HEK293 (cell line): Measurements from ENCODE around the gene CDK9.

ENCODE experiments used
- CTCF ChIA-PET: fragments of 350-600 bp; formaldehyde crosslinking; extraction: SDS; loops from one replicate; lab custom pipeline; 2021; ENCODE audit warnings: antibody characterized with exemption; lab: Yijun Ruan, JAX
- POLR2A ChIA-PET: fragments of 300-600 bp; formaldehyde crosslinking; extraction: SDS; loops from one replicate; lab custom pipeline; 2020; ENCODE audit warnings: antibody characterized with exemption, inconsistent platforms; lab: Yijun Ruan, JAX
- H3K27ac ChIP-seq: fragments of 200-500 bp; sonication (Bioruptor generic); 2 replicates; pipeline ENCODE4 v1.5.1; 2014; ENCODE audit warnings: low read depth, low read length, control low read depth, inconsistent platforms; ENCODE audit errors: extremely low read depth
- H3K36me3 ChIP-seq, 2 experiments: fragments of 200-500 bp in 1 of 2; sonication (Bioruptor generic) in 1 of 2; 1 replicate in 1 of 2; 2 replicates in 1 of 2; pipeline ENCODE4 v1.5.1; 2014 to 2017; ENCODE audit warnings: inconsistent platforms in 2 of 2, low read length in 2 of 2; ENCODE audit not compliant: control insufficient read depth in 2 of 2, insufficient read depth in 1 of 2
- H3K4me1 ChIP-seq: fragments of 200-500 bp; sonication (Bioruptor generic); 2 replicates; pipeline ENCODE4 v1.5.1; 2014; ENCODE audit warnings: mild to moderate bottlenecking, low read length, inconsistent platforms; ENCODE audit not compliant: control insufficient read depth, insufficient read depth
- H3K4me3 ChIP-seq: 2 replicates; pipeline ENCODE4 v1.5.1; 2011; ENCODE audit warnings: low read depth, mild to moderate bottlenecking, control low read depth, low read length, moderate library complexity
- H3K9me3 ChIP-seq: fragments of 200-500 bp; sonication (Bioruptor generic); 2 replicates; pipeline ENCODE4 v1.5.1; 2014; ENCODE audit warnings: low read depth, low read length, inconsistent platforms; ENCODE audit not compliant: control insufficient read depth, insufficient read depth
- CTCF ChIP-seq: fragments of 450-650 bp; formaldehyde crosslinking; IDR thresholded peaks from 2 replicates; pipeline ENCODE4 v1.5.1; 2016; ENCODE audit warnings: missing biosample characterization, missing genetic modification characterization
- GLI2 ChIP-seq: fragments of 450-650 bp; formaldehyde crosslinking; IDR thresholded peaks from 2 replicates; pipeline ENCODE4; 2017; ENCODE audit warnings: missing biosample characterization, missing genetic modification characterization, low read depth, borderline replicate concordance
- KLF7 ChIP-seq: fragments of 450-650 bp; formaldehyde crosslinking; IDR thresholded peaks from 2 replicates; pipeline ENCODE4 v1.5.1; 2016; ENCODE audit warnings: missing biosample characterization, missing genetic modification characterization, borderline replicate concordance
- PRDM4 ChIP-seq: fragments of 450-650 bp; formaldehyde crosslinking; IDR thresholded peaks from 2 replicates; pipeline ENCODE4 v1.5.1; 2017; ENCODE audit warnings: missing biosample characterization, missing genetic modification characterization
- REST ChIP-seq: fragments of 450-650 bp; formaldehyde crosslinking; IDR thresholded peaks from 2 replicates; pipeline ENCODE4 v1.5.1; 2016; ENCODE audit warnings: missing biosample characterization, missing genetic modification characterization
- SCRT2 ChIP-seq: fragments of 450-650 bp; formaldehyde crosslinking; IDR thresholded peaks from 2 replicates; pipeline ENCODE4 v1.5.1; 2016; ENCODE audit warnings: missing biosample characterization, missing genetic modification characterization
- SP3 ChIP-seq: fragments of 450-650 bp; formaldehyde crosslinking; IDR thresholded peaks from 2 replicates; pipeline ENCODE4 v1.5.1; 2016; ENCODE audit warnings: missing biosample characterization, missing genetic modification characterization
- SP7 ChIP-seq: fragments of 450-650 bp; formaldehyde crosslinking; IDR thresholded peaks from 2 replicates; pipeline ENCODE4 v1.5.1; 2016; ENCODE audit warnings: missing biosample characterization, missing genetic modification characterization
- ZBTB8A ChIP-seq: fragments of 450-650 bp; formaldehyde crosslinking; IDR thresholded peaks from 2 replicates; pipeline ENCODE4 v1.5.1; 2016; ENCODE audit warnings: missing biosample characterization, missing genetic modification characterization
- ZNF146 ChIP-seq: fragments of 450-650 bp; formaldehyde crosslinking; IDR thresholded peaks from 2 replicates; pipeline ENCODE4 v1.5.1; 2016; ENCODE audit warnings: missing biosample characterization, missing genetic modification characterization
- ZNF169 ChIP-seq: fragments of 450-650 bp; formaldehyde crosslinking; IDR thresholded peaks from 2 replicates; pipeline ENCODE4 v1.5.1; 2016; ENCODE audit warnings: missing biosample characterization, missing genetic modification characterization
- ZNF214 ChIP-seq: fragments of 450-650 bp; formaldehyde crosslinking; IDR thresholded peaks from 2 replicates; pipeline ENCODE4 v1.5.1; 2017; ENCODE audit warnings: missing biosample characterization, mild to moderate bottlenecking, missing genetic modification characterization, borderline replicate concordance
- ZNF292 ChIP-seq: fragments of 450-650 bp; formaldehyde crosslinking; IDR thresholded peaks from 2 replicates; pipeline ENCODE4 v1.5.1; 2016; ENCODE audit warnings: low read depth, missing biosample characterization, missing genetic modification characterization, borderline replicate concordance
- ZNF530 ChIP-seq: fragments of 450-650 bp; formaldehyde crosslinking; IDR thresholded peaks from 2 replicates; pipeline ENCODE4 v1.5.1; 2016; ENCODE audit warnings: low read depth, missing biosample characterization, missing genetic modification characterization
- ZNF548 ChIP-seq: fragments of 450-650 bp; formaldehyde crosslinking; IDR thresholded peaks from 2 replicates; pipeline ENCODE4 v1.5.1; 2016; ENCODE audit warnings: missing biosample characterization, missing genetic modification characterization
- ZNF558 ChIP-seq: fragments of 450-650 bp; formaldehyde crosslinking; IDR thresholded peaks from 2 replicates; pipeline ENCODE4 v1.5.1; 2016; ENCODE audit warnings: missing biosample characterization, missing genetic modification characterization
- ZNF629 ChIP-seq: fragments of 450-650 bp; formaldehyde crosslinking; IDR thresholded peaks from 2 replicates; pipeline ENCODE4 v1.5.1; 2017; ENCODE audit warnings: missing biosample characterization, missing genetic modification characterization
- ZNF658 ChIP-seq: fragments of 450-650 bp; formaldehyde crosslinking; IDR thresholded peaks from 2 replicates; pipeline ENCODE4; 2016; ENCODE audit warnings: missing biosample characterization, missing genetic modification characterization
- ZNF664 ChIP-seq: fragments of 450-650 bp; formaldehyde crosslinking; IDR thresholded peaks from 2 replicates; pipeline ENCODE4 v1.5.1; 2016; ENCODE audit warnings: missing biosample characterization, missing genetic modification characterization
- ZNF670 ChIP-seq: fragments of 450-650 bp; formaldehyde crosslinking; IDR thresholded peaks from 2 replicates; pipeline ENCODE4 v1.5.1; 2016; ENCODE audit warnings: missing biosample characterization, missing genetic modification characterization, low read depth

CDK9 gene

GRCh38 chr9:127781806-127782205 is 4.0 kb upstream of the CDK9 start:
- H3K4me1 ChIP-seq, result no peaks in the 10 kb centered on the region
- peaks cover 0 to 2% of the 10 kb centered on the region in 2 experiments; a peak in 1 of 3 replicates for H3K36me3 ChIP-seq
- no peak overlapping the region for H3K27ac ChIP-seq
- no peak overlapping the region for H3K4me3 ChIP-seq
- no peaks in the 10 kb centered on the region for H3K9me3 ChIP-seq
- ChIA-PET POLR2A (interaction anchor here (0.7 kb wide), 1 partner anchor 10 kb away, joined by 3 read pairs; no protein-coding TSS in a partner anchor), CTCF (interaction anchor here (0.9 to 3.1 kb wide), 2 partner anchors 41 to 47 kb away, joined by 3 to 11 read pairs; partner anchors contain the start of gene TOR2A)
- TF ChIP-seq KLF7 (tag by site-specific recombination) (no peak), SP7 (tag by site-specific recombination) (no peak), ZNF214 (tag by site-specific recombination) (no peak), ZNF292 (tag by site-specific recombination) (no peak), SP3 (tag by site-specific recombination) (no peak), SCRT2 (no peak), ZNF548 (tag by site-specific recombination) (no peak), ZNF530 (tag by site-specific recombination) (no peak), CTCF (no peak), ZNF558 (no peak), REST (no peak), ZNF629 (tag by site-specific recombination) (no peak), ZBTB8A (tag by site-specific recombination) (no peak), ZNF658 (tag by site-specific recombination) (no peak), ZNF670 (tag by site-specific recombination) (no peak), ZNF146 (tag by site-specific recombination) (no peak), PRDM4 (tag by site-specific recombination) (no peak), GLI2 (tag by site-specific recombination) (no peak), ZNF169 (tag by site-specific recombination) (no peak), ZNF664 (tag by site-specific recombination) (no peak)
